ENCODE measurements around the gene KLF1.
A peak's percentile ranks its signal among the peaks of the same experiment; 100 is the strongest.
"Not testable (repeated sequence)": the region's sequence is repeated elsewhere in the genome, so short reads cannot be mapped to it uniquely, and the experiment has no call there.

The KLF1 gene

GRCh38 chr19:12886969-12887747 is at the start of gene KLF1:
Gene KLF1, minus strand, starts transcription at chr19:12887201. Its CDS starts 61 bp downstream, at chr19:12887140.
- no peak for DNase-seq

- DNase-seq = no peak
These were observed 49.6 kb upstream of the KLF1 start for GRCh38 chr19:12936582-12936981.

- no peak for DNase-seq
These were observed 48.1 kb upstream of the KLF1 start for GRCh38 chr19:12935071-12935470.

GRCh38 chr19:12933287-12934072 is 46.5 kb upstream of the KLF1 start, which contains the start of gene FARSA:
Gene FARSA, minus strand, starts transcription at chr19:12933711. Its CDS starts 15 bp downstream, at chr19:12933696.
- DNase-seq = peak; percentile 88

- no peak for DNase-seq
These were observed 45.6 kb upstream of the KLF1 start for GRCh38 chr19:12932392-12933286.

GRCh38 chr19:12930002-12930645 is 43.1 kb upstream of the KLF1 start:
- DNase-seq = no peak

GRCh38 chr19:12924621-12925310 is 37.8 kb upstream of the KLF1 start:
- DNase-seq = no peak

- no peak for DNase-seq
These were observed 36.0 kb upstream of the KLF1 start for GRCh38 chr19:12922959-12923358.

GRCh38 chr19:12921047-12921446 is 34.0 kb upstream of the KLF1 start:
- DNase-seq = no peak

- no peak for DNase-seq
These were observed 31.3 kb upstream of the KLF1 start for GRCh38 chr19:12918253-12918652.

GRCh38 chr19:12915860-12916259 is 28.9 kb upstream of the KLF1 start:
- DNase-seq = not testable (repeated sequence)

GRCh38 chr19:12913851-12914690 is 27.1 kb upstream of the KLF1 start:
- DNase-seq = peak; percentile 69

- no peak for DNase-seq
These were observed 26.1 kb upstream of the KLF1 start for GRCh38 chr19:12913011-12913561.

GRCh38 chr19:12912571-12912970 is 25.6 kb upstream of the KLF1 start:
- no peak for DNase-seq

GRCh38 chr19:12907166-12907565 is 20.2 kb upstream of the KLF1 start:
- DNase-seq = no peak

- DNase-seq = no peak
These were observed 13.0 kb upstream of the KLF1 start for GRCh38 chr19:12899891-12900518.

GRCh38 chr19:12896460-12896859 is 9.5 kb upstream of the KLF1 start:
- DNase-seq = no peak

- DNase-seq = no peak
These were observed 6.6 kb upstream of the KLF1 start for GRCh38 chr19:12893582-12893981.

GRCh38 chr19:12891553-12892021 is 4.6 kb upstream of the KLF1 start:
- no peak for DNase-seq
